Activated CD4-positive, alpha-beta T cell treated with anti-CD3 and anti-CD28 coated beads, Interleukin-2, amount 10 ng/mL, durations not matched to agents 7 days and 5 days (primary cell): ENCODE results near the gene MYO3A. TPM values are rescaled to one million over a fixed set of nuclear protein-coding genes. Genes with fewer than 3 reads are reported as not detected.

ENCODE experiments used
- CTCF ChIA-PET: fragments of 350-600 bp; sonication (Branson Sonifier 250); formaldehyde crosslinking; loops from one replicate; lab custom pipeline; 2021; ENCODE audit warnings: antibody characterized with exemption; lab: Charles Lee
- POLR2A ChIA-PET: fragments of 350-600 bp; sonication (Branson Sonifier 250); formaldehyde crosslinking; loops from one replicate; lab custom pipeline; 2021; ENCODE audit warnings: antibody characterized with exemption; lab: Charles Lee
- DNase-seq: peaks from one replicate; pipeline ENCODE4 v3.0.0-alpha.2; 2020
- H3K27ac Mint-ChIP-seq: one replicate; pipeline ENCODE4 v1.8.0; 2021; ENCODE audit warnings: mild to moderate bottlenecking, moderate library complexity, mixed read lengths
- H3K27me3 Mint-ChIP-seq: one replicate; pipeline ENCODE4 v1.8.0; 2021; ENCODE audit warnings: mixed read lengths
- H3K36me3 Mint-ChIP-seq: one replicate; pipeline ENCODE4 v1.8.0; 2021; ENCODE audit warnings: low read depth, mixed read lengths
- H3K4me1 Mint-ChIP-seq: one replicate; pipeline ENCODE4 v1.8.0; 2021; ENCODE audit warnings: mixed read lengths
- H3K4me3 Mint-ChIP-seq: one replicate; pipeline ENCODE4 v1.8.0; 2021; ENCODE audit warnings: mild to moderate bottlenecking, moderate library complexity, mixed read lengths
- H3K9me3 Mint-ChIP-seq: one replicate; pipeline ENCODE4 v1.8.0; 2021; ENCODE audit warnings: mixed read lengths
- total RNA-seq, 2 experiments: library from RNA; stranded (reverse); gene quantifications; one replicate each; pipeline ENCODE4 v1.2.3, GENCODE V29; 2021

Gene MYO3A, protein sequence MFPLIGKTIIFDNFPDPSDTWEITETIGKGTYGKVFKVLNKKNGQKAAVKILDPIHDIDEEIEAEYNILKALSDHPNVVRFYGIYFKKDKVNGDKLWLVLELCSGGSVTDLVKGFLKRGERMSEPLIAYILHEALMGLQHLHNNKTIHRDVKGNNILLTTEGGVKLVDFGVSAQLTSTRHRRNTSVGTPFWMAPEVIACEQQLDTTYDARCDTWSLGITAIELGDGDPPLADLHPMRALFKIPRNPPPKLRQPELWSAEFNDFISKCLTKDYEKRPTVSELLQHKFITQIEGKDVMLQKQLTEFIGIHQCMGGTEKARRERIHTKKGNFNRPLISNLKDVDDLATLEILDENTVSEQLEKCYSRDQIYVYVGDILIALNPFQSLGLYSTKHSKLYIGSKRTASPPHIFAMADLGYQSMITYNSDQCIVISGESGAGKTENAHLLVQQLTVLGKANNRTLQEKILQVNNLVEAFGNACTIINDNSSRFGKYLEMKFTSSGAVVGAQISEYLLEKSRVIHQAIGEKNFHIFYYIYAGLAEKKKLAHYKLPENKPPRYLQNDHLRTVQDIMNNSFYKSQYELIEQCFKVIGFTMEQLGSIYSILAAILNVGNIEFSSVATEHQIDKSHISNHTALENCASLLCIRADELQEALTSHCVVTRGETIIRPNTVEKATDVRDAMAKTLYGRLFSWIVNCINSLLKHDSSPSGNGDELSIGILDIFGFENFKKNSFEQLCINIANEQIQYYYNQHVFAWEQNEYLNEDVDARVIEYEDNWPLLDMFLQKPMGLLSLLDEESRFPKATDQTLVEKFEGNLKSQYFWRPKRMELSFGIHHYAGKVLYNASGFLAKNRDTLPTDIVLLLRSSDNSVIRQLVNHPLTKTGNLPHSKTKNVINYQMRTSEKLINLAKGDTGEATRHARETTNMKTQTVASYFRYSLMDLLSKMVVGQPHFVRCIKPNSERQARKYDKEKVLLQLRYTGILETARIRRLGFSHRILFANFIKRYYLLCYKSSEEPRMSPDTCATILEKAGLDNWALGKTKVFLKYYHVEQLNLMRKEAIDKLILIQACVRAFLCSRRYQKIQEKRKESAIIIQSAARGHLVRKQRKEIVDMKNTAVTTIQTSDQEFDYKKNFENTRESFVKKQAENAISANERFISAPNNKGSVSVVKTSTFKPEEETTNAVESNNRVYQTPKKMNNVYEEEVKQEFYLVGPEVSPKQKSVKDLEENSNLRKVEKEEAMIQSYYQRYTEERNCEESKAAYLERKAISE (N-terminal part only)
- total RNA-seq = not detected

DNA sequence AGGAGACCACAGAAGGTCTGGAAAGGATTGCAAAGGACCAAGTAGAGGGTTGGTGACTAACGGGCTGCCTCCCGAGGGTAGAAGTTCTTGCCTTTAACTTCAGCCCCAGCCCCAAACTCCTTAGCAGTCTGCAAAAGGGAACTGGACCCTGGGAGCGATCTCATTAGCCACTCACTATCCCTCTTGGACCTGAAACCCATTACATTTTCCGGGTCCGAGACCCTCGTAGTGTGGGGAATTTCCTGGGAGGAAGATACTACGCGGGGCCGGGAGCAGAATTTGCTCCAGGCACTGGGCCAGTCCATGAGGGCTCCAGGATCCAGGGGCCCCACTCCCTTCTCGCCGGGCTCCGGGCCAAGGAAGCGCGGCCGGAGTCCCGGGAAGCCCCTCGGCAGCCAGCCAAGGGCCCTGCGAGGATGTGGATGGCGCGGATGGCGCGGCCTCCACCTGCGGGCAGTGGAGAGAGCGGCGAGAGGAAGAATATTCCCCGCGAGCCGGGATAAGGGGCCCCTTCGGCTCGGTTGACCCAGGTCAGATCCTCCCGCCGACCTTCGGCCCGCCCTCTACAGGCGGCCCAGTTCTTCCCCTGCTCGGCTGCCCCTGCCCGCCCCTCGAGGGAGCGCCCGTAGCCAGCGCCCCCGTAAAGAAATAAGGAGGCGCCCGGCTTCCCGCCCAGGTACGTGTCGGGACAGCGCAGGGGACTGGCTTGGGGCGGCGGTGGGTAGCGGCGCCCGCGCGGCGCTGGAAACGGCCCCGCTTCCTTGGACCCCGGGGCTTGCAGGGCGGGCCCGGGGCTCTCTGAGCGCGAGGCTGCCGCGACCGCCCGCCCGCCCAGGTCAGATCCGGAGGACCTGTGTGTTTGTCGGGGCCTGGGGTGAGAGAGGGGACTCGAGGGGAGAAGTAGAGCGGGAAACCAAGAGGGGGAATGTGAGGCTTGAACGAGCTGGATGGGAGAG is at the start of gene MYO3A:
Gene MYO3A, plus strand, starts transcription at position 577 of the 956 bp plus-strand sequence. CDS start 17,882 bp downstream, outside the sequence.
- Mint-ChIP-seq H3K9me3 (no peaks in the 10 kb centered on the region), H3K27ac (no peak within 1 kb of the TSS), H3K4me1 (peaks cover 4% of the 10 kb centered on the region), H3K27me3 (peaks cover 50% of the 10 kb centered on the region), H3K36me3 (no peaks in the 10 kb centered on the region), H3K4me3 (peak within 1 kb of the TSS; percentile 25)
- DNase-seq = no peak
- POLR2A ChIA-PET = interaction anchor here (0.6 kb wide), 2 partner anchors 155 to 1034 kb away, joined by 6 read pairs; no protein-coding TSS in a partner anchor
- CTCF ChIA-PET = no interaction called here

DNA sequence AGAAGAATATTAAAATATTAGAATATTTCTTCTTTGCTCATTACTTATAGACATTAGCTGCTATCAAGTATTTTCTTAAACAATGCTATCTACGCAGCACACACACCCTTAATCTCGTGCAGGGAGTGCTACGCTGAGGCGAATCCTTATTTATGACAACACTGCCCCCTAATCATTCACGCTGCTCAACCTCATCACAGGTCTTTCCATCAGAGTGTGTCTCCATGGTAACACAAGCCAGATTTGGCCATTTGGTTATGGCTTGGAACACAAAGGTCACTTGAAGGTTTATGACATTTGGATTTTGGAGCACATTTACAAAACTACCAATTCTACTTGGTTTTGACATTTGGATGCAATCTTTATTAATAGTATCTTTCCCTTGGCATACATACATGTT is 45.4 kb upstream of the MYO3A start:
- no peaks in the 10 kb centered on the region for H3K27me3 Mint-ChIP-seq
- POLR2A ChIA-PET = no interaction called here
- no peak overlapping the region for H3K27ac Mint-ChIP-seq
- CTCF ChIA-PET = no interaction called here
- H3K9me3 Mint-ChIP-seq = no peaks in the 10 kb centered on the region
- no peaks in the 10 kb centered on the region for H3K4me1 Mint-ChIP-seq
- no peaks in the 10 kb centered on the region for H3K36me3 Mint-ChIP-seq
- H3K4me3 Mint-ChIP-seq = no peak overlapping the region
- DNase-seq = no peak

DNA sequence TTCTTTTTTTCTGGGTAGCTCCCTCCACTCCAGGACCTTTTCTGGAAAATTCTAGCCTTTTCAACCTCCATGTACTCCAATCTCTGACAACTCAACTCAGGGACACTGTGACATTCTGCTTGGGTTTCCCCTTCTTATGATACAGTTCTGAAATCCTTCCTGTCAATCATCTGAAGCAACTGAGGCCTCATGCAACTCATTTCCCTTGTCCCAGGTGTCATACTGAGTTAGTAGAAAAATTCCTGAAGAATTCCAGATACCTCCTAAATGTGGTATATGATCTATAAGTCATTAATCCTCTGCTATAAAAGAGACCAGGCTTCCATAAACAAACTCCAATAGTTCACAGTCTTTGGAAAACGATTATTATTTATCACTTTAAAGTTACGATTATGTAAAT is 43.0 kb upstream of the MYO3A start:
- Mint-ChIP-seq H3K27me3 (no peaks in the 10 kb centered on the region), H3K4me1 (no peaks in the 10 kb centered on the region), H3K4me3 (no peak overlapping the region), H3K9me3 (no peaks in the 10 kb centered on the region), H3K27ac (no peak overlapping the region), H3K36me3 (no peaks in the 10 kb centered on the region)
- ChIA-PET CTCF (no interaction called here), POLR2A (no interaction called here)
- no peak for DNase-seq

DNA sequence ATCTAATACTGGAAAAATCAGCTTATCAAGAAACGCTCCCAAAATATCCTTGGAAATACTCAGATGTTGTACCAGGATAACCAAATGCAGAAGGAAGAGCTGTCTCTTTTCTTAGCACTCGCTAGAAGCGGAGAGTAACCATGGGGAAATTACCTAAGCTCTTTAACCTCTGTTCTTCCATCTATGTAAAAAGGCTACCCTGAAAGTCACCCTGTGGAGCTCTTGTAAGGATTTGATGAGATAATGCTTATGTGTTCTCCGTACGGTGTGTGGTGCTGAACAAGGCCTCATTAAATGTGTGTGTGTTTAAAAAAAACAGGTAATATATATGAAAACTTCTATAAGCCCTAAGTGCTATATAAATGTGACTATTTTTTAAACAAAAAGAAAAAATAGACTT is 38.2 kb upstream of the MYO3A start:
- H3K36me3 Mint-ChIP-seq = no peaks in the 10 kb centered on the region
- no peaks in the 10 kb centered on the region for H3K9me3 Mint-ChIP-seq
- H3K27ac Mint-ChIP-seq = no peak overlapping the region
- H3K4me3 Mint-ChIP-seq = no peak overlapping the region
- ChIA-PET CTCF (interaction anchor here (0.7 kb wide), 1 partner anchor 29 kb away, joined by 3 read pairs; no protein-coding TSS in a partner anchor), POLR2A (no interaction called here)
- no peaks in the 10 kb centered on the region for H3K27me3 Mint-ChIP-seq
- no peak for DNase-seq
- H3K4me1 Mint-ChIP-seq = no peaks in the 10 kb centered on the region

DNA sequence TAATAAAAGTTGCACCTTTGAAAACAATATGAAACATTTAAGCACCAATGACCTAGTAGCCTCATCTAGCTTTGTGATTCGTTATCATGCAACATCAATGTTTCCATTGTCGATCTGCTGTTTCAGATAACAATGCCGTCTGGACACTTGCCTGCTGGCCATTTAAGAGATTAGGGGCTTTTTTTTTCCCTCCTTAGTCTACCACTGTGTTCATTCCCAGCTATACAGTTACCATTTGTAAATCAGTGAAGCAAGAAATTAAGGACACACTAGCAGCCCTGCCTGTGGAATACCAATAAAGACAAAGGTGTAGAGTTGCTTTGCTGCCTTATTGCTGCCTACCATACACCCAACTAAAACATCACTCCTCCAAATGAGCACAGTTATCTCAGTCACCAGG is 37.6 kb upstream of the MYO3A start:
- Mint-ChIP-seq H3K27me3 (no peaks in the 10 kb centered on the region), H3K4me1 (no peaks in the 10 kb centered on the region), H3K9me3 (no peaks in the 10 kb centered on the region), H3K4me3 (no peak overlapping the region), H3K36me3 (no peaks in the 10 kb centered on the region), H3K27ac (no peak overlapping the region)
- ChIA-PET CTCF (no interaction called here), POLR2A (no interaction called here)
- DNase-seq = no peak

DNA sequence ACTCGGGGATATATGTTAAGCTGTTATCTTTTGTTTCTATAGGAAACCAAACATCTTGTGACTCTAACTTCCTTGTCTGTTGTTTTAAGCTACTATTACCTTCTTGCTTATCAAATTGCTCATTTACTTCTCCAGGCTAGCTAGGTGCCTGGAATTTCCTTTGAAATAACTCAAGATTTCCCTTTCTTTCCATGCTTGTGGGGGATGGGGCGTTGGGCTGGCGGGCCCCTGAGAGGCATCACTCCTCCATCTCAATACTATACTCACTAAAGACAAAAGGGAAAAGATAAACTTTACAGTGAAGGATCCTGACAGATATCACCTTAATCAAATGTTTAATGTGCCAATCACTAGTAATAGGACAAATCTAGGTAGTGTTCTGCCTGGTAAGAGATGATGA is 34.7 kb upstream of the MYO3A start:
- CTCF ChIA-PET = no interaction called here
- Mint-ChIP-seq H3K36me3 (no peaks in the 10 kb centered on the region), H3K4me1 (no peaks in the 10 kb centered on the region), H3K27me3 (no peaks in the 10 kb centered on the region), H3K9me3 (no peaks in the 10 kb centered on the region), H3K4me3 (no peak overlapping the region), H3K27ac (no peak overlapping the region)
- POLR2A ChIA-PET = no interaction called here
- DNase-seq = no peak

DNA sequence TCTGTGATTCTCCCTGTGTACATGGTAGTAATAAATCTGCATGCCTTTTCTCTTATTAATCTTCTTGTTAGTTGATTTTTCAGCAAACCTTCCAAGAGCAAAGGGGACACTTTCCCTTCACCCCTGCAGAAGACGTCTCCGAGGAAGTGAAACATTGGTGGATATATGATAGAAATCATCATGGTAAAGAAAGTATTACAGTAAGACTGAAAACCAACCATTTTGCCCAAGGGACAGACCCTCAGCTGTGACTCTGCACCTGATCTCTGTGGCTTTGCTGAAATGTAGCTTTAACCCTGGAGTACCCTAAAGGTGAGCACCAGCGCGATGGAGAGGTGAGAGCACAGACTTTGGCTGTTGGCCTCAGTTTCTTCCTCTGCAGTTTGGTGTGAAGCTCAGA is 32.8 kb upstream of the MYO3A start:
- ChIA-PET CTCF (no interaction called here), POLR2A (no interaction called here)
- H3K9me3 Mint-ChIP-seq = no peaks in the 10 kb centered on the region
- no peak overlapping the region for H3K4me3 Mint-ChIP-seq
- no peaks in the 10 kb centered on the region for H3K4me1 Mint-ChIP-seq
- DNase-seq = no peak
- H3K27ac Mint-ChIP-seq = no peak overlapping the region
- no peaks in the 10 kb centered on the region for H3K36me3 Mint-ChIP-seq
- no peaks in the 10 kb centered on the region for H3K27me3 Mint-ChIP-seq

DNA sequence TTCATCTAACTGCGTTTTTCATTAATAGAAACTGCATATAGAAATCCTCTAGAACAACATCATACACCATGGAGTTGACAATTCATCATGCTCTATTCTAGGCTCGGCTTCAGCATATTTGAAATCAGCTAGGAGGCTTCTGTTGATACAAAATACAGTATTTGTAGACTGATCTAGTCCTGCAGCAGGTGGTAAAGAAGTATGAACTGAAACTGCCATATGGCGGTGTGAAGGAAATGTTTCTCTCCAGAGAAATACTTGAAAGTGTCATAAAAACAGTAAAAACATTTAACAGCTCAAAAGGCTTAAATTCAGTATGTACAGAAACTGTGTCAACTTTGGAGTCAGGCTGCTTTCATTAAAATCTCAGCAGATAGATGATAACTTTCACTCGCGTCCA is 32.0 kb upstream of the MYO3A start:
- no peak overlapping the region for H3K4me3 Mint-ChIP-seq
- no peaks in the 10 kb centered on the region for H3K36me3 Mint-ChIP-seq
- POLR2A ChIA-PET = no interaction called here
- no peak overlapping the region for H3K27ac Mint-ChIP-seq
- DNase-seq = no peak
- H3K27me3 Mint-ChIP-seq = no peaks in the 10 kb centered on the region
- CTCF ChIA-PET = no interaction called here
- no peaks in the 10 kb centered on the region for H3K4me1 Mint-ChIP-seq
- H3K9me3 Mint-ChIP-seq = no peaks in the 10 kb centered on the region

DNA sequence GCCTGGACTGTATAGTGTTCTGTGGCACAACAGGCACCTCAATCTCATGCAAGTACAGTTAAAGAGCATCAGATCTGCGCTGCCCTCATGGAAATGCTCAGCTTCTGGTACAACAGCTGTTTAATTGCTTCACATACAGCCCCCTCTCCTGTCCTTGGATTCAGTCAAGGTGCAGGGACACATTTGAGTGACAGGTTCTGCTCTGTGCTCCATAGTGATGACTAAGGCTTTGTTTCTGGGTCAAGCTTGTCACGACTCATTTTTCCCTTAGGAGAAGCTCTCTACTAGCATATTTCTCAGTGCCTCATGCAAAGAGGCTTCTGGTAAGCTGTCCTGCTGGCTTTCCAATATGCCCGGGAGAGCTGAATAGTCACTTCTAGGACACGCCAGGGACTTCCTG is 26.8 kb upstream of the MYO3A start:
- CTCF ChIA-PET = no interaction called here
- Mint-ChIP-seq H3K36me3 (no peaks in the 10 kb centered on the region), H3K4me1 (no peaks in the 10 kb centered on the region), H3K27ac (no peak overlapping the region), H3K27me3 (no peaks in the 10 kb centered on the region), H3K9me3 (no peaks in the 10 kb centered on the region), H3K4me3 (no peak overlapping the region)
- DNase-seq = no peak
- POLR2A ChIA-PET = no interaction called here

DNA sequence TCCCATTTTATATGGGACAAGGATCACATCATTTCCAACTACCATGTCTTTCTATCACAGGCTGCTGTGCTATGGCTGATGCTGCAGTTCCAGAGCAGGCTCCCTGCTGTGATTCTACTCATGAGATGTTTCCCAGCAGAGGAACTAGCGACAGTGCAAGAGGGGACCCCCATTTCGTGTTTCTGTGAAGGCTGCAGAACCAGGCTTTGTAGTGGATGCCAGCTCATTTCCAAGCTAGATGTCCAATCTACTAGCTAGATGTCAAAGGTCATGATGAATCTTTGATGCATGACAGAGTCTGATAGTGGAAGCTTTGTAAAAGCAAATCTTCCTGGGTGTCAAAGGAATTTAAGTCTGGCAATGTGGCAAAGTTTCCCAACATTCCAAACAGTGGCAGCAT is 21.2 kb upstream of the MYO3A start:
- CTCF ChIA-PET = no interaction called here
- Mint-ChIP-seq H3K27me3 (no peaks in the 10 kb centered on the region), H3K36me3 (no peaks in the 10 kb centered on the region), H3K27ac (no peak overlapping the region), H3K9me3 (no peaks in the 10 kb centered on the region), H3K4me3 (no peak overlapping the region), H3K4me1 (no peaks in the 10 kb centered on the region)
- no peak for DNase-seq
- POLR2A ChIA-PET = no interaction called here

DNA sequence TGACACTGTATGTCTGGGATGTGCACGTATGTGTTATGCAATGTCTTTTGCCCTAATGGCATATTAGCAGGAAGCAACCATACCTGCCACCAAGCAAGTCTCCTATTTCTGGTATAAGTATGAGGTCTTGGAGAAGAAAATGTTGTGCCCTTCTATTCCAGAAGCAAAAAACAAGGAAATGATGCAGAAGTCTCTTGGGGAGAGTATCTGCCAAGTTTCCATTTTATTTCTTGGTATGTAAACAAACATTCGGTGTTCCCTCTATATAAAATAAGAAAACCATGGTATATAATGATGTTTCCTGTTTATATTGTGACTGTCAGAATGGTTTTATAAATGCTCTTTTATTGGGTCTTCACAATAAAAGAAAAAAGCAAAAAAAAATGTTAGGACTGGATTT is 19.3 kb upstream of the MYO3A start:
- Mint-ChIP-seq H3K9me3 (no peaks in the 10 kb centered on the region), H3K4me3 (no peak overlapping the region), H3K27ac (no peak overlapping the region), H3K4me1 (no peaks in the 10 kb centered on the region), H3K27me3 (no peaks in the 10 kb centered on the region), H3K36me3 (no peaks in the 10 kb centered on the region)
- no peak for DNase-seq
- CTCF ChIA-PET = no interaction called here
- POLR2A ChIA-PET = no interaction called here

DNA sequence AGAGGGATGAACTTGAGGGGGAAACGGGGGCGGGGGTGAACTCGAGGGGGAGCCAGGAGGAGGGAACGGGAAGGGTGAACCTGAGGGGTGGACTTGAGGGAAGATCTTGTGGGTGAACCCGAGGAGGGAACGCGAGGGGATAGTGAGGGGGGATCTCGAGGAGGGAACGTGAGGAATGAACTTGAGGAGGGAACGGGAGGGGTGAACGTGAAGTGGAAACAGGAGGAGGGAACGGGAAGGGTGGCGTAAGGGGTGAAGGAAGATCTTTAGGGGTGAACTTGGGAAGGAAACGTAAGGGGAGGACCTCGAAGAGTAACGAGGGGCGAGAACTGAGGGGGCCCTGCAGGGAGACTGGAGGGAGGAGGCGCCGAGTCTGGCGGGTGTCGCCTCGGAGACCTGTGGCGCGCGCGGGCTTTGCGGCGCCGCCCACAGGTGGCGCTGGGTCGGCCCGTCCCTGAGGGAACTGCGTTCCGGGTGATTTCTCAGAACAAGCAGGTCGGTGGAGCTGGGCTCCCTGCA is 651 bp downstream of the MYO3A start:
- H3K27ac Mint-ChIP-seq = no peak overlapping the region
- POLR2A ChIA-PET = interaction anchor here (0.6 kb wide), 2 partner anchors 154 to 1034 kb away, joined by 6 read pairs; no protein-coding TSS in a partner anchor
- DNase-seq = no peak
- peak overlapping the region; percentile 25 for H3K4me3 Mint-ChIP-seq
- no peaks in the 10 kb centered on the region for H3K36me3 Mint-ChIP-seq
- no peaks in the 10 kb centered on the region for H3K9me3 Mint-ChIP-seq
- CTCF ChIA-PET = no interaction called here
- peaks cover 4% of the 10 kb centered on the region for H3K4me1 Mint-ChIP-seq
- peaks cover 50% of the 10 kb centered on the region for H3K27me3 Mint-ChIP-seq
